Brain microvascular endothelial cell (primary cell): ENCODE data around the gene USP1.
A peak's percentile ranks its signal among the peaks of the same experiment; 100 is the strongest.

Experiments used
- DNase-seq: peaks from one replicate; pipeline ENCODE4 v3.0.0-alpha.2; 2020
- H3K27ac ChIP-seq: fragments of 250-450 bp; sonication (Bioruptor Pico); 2 replicates; pipeline ENCODE4 v1.5.1; 2020; ENCODE audit warnings: mild to moderate bottlenecking, moderate library complexity
- H3K27me3 ChIP-seq: fragments of 250-450 bp; sonication (Bioruptor Pico); replicated peaks from 2 replicates; pipeline ENCODE4 v1.5.1; 2020; ENCODE audit warnings: mild to moderate bottlenecking
- H3K36me3 ChIP-seq: fragments of 250-450 bp; sonication (Bioruptor Pico); replicated peaks from 2 replicates; pipeline ENCODE4 v1.5.1; 2020; ENCODE audit warnings: mild to moderate bottlenecking
- H3K4me3 ChIP-seq: 2 replicates; pipeline ENCODE4 v1.5.1; 2011; ENCODE audit warnings: low read depth, mild to moderate bottlenecking, control low read depth, low read length, moderate library complexity
- in situ Hi-C: cut with HindIII; loops from 2 replicates; pipeline ENCODE4 v1.10.0; 2017; ENCODE audit warnings: low sequenced_read_pairs, low pct_ligation_motif_present
- TF ChIP-seq, protein P1 (sequence below): IDR thresholded peaks from 2 replicates; pipeline ENCODE4 v1.5.1; 2011; ENCODE audit warnings: low read depth, mild to moderate bottlenecking, moderate library complexity, low read length, control low read depth, inconsistent platforms; ENCODE audit errors: missing control alignments

The USP1 gene

DNA sequence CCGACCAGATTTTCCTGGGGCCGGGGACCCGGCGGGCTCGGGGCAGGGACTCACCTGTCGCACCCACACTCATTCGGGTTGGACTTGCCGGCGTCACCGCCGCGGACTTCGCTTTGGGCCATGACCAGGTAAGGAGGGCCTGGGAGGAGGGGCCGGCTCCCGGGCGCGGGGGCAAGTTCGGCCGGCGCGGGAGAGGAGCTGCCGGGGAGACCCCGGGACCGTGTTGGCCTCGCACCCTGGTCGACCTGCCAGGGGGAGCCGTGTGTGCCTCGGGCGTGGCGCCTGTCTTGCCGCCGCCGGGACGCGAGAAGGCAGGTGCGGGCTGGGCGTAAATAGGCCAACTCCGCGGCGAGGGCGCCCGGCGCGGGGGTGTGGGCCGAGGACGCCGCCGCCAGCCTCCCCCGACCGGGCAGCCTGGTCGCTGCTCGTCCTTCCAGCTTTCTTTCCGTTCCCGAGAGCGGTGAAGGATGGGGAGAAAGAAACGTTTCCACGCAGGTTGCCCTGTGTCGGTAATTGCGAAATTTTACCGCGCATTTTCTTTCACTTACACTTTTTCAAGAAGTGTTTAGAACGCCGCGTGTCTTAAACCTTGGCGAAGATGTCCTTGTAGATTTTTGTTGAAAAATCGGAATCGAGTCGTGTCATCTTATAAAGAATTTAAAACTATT lies 558 bp downstream of the USP1 start:
- H3K36me3 ChIP-seq = peaks cover 3% of the 10 kb centered on the region
- peak overlapping the region; percentile 99 for H3K27ac ChIP-seq
- TF ChIP-seq, protein P1, sequence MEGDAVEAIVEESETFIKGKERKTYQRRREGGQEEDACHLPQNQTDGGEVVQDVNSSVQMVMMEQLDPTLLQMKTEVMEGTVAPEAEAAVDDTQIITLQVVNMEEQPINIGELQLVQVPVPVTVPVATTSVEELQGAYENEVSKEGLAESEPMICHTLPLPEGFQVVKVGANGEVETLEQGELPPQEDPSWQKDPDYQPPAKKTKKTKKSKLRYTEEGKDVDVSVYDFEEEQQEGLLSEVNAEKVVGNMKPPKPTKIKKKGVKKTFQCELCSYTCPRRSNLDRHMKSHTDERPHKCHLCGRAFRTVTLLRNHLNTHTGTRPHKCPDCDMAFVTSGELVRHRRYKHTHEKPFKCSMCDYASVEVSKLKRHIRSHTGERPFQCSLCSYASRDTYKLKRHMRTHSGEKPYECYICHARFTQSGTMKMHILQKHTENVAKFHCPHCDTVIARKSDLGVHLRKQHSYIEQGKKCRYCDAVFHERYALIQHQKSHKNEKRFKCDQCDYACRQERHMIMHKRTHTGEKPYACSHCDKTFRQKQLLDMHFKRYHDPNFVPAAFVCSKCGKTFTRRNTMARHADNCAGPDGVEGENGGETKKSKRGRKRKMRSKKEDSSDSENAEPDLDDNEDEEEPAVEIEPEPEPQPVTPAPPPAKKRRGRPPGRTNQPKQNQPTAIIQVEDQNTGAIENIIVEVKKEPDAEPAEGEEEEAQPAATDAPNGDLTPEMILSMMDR = no peak
- DNase-seq = no peak
- H3K4me3 ChIP-seq = peak overlapping the region; percentile 90
- no peaks in the 10 kb centered on the region for H3K27me3 ChIP-seq
- in situ Hi-C loops = no loop called here

DNA sequence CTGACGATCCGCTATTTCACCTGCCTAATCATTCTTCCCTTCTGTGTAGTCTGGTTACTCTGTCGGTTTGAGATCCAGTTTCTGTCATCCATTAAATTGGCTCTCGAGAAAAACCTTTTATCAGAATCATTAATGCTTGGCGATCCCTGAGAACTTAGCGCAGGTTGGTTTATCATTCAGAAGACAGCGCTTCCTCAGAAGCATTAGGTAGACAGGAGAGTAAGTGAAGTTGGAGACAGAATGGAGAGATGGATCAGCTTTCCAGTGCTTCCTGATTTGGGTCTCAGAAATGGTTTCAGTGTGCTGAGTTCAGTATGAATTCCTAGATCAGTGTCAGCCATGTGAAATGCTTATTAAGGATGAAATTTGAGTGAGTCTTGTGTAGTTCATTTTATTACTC lies 1.3 kb downstream of the USP1 start:
- DNase-seq = no peak
- Histone ChIP-seq H3K36me3 (peaks cover 3% of the 10 kb centered on the region), H3K27ac (no peak overlapping the region), H3K27me3 (no peaks in the 10 kb centered on the region), H3K4me3 (peak overlapping the region; percentile 90)
- in situ Hi-C loops = no loop called here
- TF ChIP-seq, protein P1 = no peak

DNA sequence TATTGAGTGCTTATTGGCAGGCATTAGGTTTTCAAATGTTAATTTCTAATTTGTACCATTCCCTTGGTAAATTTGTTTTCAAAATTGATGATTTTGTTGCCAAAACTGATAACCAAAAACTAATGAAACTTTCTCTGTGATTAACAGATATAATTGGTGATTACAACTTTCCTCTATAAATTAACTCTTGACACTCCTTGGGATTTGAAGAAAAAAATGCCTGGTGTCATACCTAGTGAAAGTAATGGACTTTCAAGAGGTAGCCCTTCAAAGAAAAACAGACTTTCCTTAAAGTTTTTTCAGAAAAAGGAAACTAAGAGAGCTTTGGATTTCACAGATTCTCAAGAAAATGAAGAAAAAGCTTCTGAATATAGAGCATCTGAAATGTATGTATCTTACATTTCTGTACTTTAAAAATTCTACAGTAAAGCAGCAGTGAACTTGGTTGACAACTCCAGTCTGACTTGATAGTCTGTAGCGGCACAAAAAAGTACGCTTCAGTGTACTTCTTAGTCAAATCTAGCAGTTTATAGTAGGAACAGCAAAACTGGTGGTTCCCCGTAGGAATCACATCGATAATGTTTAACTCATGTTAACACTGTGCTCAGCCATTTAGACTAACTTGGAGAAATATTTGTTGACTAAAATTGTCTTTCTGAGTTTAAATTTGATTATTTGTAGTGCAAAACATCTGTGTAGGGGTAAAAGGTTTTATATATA lies 3.0 kb downstream of the USP1 start:
- H3K27ac ChIP-seq = no peak overlapping the region
- no peak overlapping the region for H3K4me3 ChIP-seq
- no peak for DNase-seq
- H3K27me3 ChIP-seq = no peaks in the 10 kb centered on the region
- H3K36me3 ChIP-seq = peaks cover 3% of the 10 kb centered on the region
- TF ChIP-seq, protein P1 = no peak
- in situ Hi-C loops = no loop called here

DNA sequence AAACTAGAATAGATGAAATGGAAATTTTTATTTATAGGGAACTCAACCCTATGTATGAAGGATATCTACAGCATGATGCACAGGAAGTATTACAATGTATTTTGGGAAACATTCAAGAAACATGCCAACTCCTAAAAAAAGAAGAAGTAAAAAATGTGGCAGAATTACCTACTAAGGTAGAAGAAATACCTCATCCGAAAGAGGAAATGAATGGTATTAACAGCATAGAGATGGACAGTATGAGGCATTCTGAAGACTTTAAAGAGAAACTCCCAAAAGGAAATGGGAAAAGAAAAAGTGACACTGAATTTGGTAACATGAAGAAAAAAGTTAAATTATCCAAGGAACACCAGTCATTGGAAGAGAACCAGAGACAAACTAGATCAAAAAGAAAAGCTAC lies 7.9 kb downstream of the USP1 start:
- Histone ChIP-seq H3K36me3 (peaks cover 26% of the 10 kb centered on the region), H3K4me3 (no peak overlapping the region), H3K27ac (no peak overlapping the region), H3K27me3 (no peaks in the 10 kb centered on the region)
- in situ Hi-C loops = no loop called here
- no peak for DNase-seq
- TF ChIP-seq, protein P1 = no peak

DNA sequence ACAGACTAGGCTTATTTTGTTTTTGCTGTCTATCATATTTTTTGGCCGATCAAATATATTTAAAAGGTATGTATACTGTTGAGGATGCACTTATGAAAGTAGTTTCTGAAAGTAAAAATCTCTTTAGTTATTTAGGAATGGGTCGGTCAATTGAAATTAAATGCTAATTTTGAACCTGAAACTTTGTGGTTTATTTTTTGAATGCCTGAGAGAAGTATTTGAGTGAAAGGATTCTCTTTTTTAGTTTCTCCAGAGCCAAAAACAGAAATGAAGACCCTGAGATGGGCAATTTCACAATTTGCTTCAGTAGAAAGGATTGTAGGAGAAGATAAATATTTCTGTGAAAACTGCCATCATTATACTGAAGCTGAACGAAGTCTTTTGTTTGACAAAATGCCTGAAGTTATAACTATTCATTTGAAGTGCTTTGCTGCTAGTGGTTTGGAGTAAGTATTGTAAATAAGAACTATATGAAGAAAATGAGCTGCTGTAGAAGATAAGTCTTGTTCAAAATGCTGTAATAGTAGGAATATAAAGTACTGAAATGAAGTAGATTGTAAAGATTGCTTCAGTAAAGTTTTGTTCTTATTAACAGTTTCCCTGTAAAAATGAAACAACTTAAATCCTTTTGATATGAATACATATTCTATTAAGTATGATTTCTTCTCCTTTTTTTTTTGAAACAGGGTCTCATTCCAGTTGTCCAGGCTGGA lies 11.5 kb downstream of the USP1 start:
- DNase-seq = no peak
- in situ Hi-C loops = no loop called here
- no peaks in the 10 kb centered on the region for H3K27me3 ChIP-seq
- peaks cover 34% of the 10 kb centered on the region for H3K36me3 ChIP-seq
- TF ChIP-seq, protein P1 = no peak
- H3K4me3 ChIP-seq = no peak overlapping the region
- no peak overlapping the region for H3K27ac ChIP-seq
